ENCODE results near the gene SLC38A2.

DNA sequence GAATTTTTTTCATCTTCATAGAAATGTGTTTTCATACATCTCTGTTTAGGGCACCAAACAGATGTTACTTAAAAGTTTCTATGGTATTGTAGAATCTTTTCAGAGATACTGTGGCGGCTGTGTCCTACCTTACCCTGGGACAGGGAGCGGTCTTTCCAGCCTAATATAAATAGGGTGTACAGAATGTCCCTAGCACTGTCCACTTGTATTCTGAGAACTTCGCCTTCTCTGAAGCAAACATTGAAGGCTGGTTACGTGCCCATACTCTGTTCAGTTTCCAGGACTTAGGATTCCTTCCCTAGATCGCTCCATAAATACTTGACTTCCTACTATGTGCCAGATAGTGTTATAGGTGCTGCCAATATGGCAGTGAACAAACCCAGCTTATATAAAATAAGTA lies 24.3 kb upstream of the SLC38A2 start:
- TF ChIP-seq, protein P1, sequence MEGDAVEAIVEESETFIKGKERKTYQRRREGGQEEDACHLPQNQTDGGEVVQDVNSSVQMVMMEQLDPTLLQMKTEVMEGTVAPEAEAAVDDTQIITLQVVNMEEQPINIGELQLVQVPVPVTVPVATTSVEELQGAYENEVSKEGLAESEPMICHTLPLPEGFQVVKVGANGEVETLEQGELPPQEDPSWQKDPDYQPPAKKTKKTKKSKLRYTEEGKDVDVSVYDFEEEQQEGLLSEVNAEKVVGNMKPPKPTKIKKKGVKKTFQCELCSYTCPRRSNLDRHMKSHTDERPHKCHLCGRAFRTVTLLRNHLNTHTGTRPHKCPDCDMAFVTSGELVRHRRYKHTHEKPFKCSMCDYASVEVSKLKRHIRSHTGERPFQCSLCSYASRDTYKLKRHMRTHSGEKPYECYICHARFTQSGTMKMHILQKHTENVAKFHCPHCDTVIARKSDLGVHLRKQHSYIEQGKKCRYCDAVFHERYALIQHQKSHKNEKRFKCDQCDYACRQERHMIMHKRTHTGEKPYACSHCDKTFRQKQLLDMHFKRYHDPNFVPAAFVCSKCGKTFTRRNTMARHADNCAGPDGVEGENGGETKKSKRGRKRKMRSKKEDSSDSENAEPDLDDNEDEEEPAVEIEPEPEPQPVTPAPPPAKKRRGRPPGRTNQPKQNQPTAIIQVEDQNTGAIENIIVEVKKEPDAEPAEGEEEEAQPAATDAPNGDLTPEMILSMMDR (IDR thresholded peaks at IDR 0.05; ENCODE audit: insufficient read depth, low read length, poor library complexity, severe bottlenecking), result no peak
- no peak for TF ChIP-seq EZH2phosphoT487 (conservative IDR thresholded peaks at IDR 0.05; ENCODE audit: low read length)

Measured in SU-DHL-6 (cell line).